T-cell (primary cell): Measurements from ENCODE around the gene SLCO3A1. TPM values are rescaled to one million over a fixed set of nuclear protein-coding genes. Genes with fewer than 3 reads are reported as not detected.

Experiments used
- ATAC-seq, 4 experiments: fragments of 200-7000 bp in 3 of 4; fragments of 150-1000 bp in 1 of 4; cut with Tn5 transposase; replicated peaks in 1 of 4; 1 replicate in 3 of 4; 2 replicates in 1 of 4; pipeline ENCODE4 v1.10.0; 2021; ENCODE audit warnings: moderate library complexity in 3 of 4, mild to moderate bottlenecking in 2 of 4, moderate number of reproducible peaks in 1 of 4
- CTCF ChIA-PET, 2 donors: fragments of 300-600 bp; sonication (Branson Sonifier 250); formaldehyde crosslinking; loops; one replicate each; lab custom pipeline; 2022; ENCODE audit warnings: antibody characterized with exemption in 2 of 2; lab: Charles Lee
- POLR2A ChIA-PET, 2 donors: fragments of 300-600 bp; sonication (Branson Sonifier 250); formaldehyde crosslinking; loops; one replicate each; lab custom pipeline; 2022; ENCODE audit warnings: antibody characterized with exemption in 2 of 2; lab: Charles Lee
- DNase-seq, 35 experiments: peaks; one replicate each; pipeline versions ENCODE4 v3.0.0 to v3.0.0-alpha.2; 2013 to 2023
- H3K27ac ChIP-seq: one replicate; pipeline ENCODE4 v1.5.1; 2013; ENCODE audit warnings: low read length
- H3K27me3 ChIP-seq, 2 experiments: replicated peaks in 1 of 2; 1 replicate in 1 of 2; 2 replicates in 1 of 2; pipeline versions ENCODE4 v1.6.1 to v1.7.0; 2013; ENCODE audit warnings: low read length in 1 of 2, mixed read lengths in 1 of 2; ENCODE audit not compliant: control insufficient read depth in 2 of 2, insufficient read depth in 2 of 2; ENCODE audit errors: extremely low read depth in 1 of 2
- H3K36me3 ChIP-seq, 2 donors: 1 replicate in 1 of 2; 2 replicates in 1 of 2; pipeline versions ENCODE4 v1.6.1 to v1.7.0; 2013; ENCODE audit warnings: low read length in 1 of 2; ENCODE audit not compliant: control insufficient read depth in 2 of 2, insufficient read depth in 1 of 2; ENCODE audit errors: extremely low read depth in 1 of 2
- H3K4me1 ChIP-seq, 2 experiments: 1 replicate in 1 of 2; 2 replicates in 1 of 2; pipeline versions ENCODE4 v1.6.1 to v1.7.0; 2013; ENCODE audit warnings: low read length in 2 of 2, mixed read lengths in 1 of 2; ENCODE audit not compliant: insufficient read depth in 2 of 2, control insufficient read depth in 1 of 2; ENCODE audit errors: extremely low read depth in 1 of 2
- H3K4me3 ChIP-seq, 2 donors: 1 replicate in 1 of 2; 2 replicates in 1 of 2; pipeline versions ENCODE4 v1.5.1 to v1.7.0; 2013; ENCODE audit warnings: mild to moderate bottlenecking in 2 of 2, low read length in 1 of 2, moderate library complexity in 1 of 2; ENCODE audit not compliant: control insufficient read depth in 1 of 2; ENCODE audit errors: extremely low read depth in 1 of 2
- H3K9me3 ChIP-seq: 2 replicates; pipeline ENCODE4 v1.7.0; 2013
- H3K27ac Mint-ChIP-seq, 2 donors: one replicate each; pipeline ENCODE4 v1.8.0; 2020 to 2021; ENCODE audit warnings: mild to moderate bottlenecking in 2 of 2, mixed read lengths in 2 of 2
- H3K27me3 Mint-ChIP-seq, 2 donors: one replicate each; pipeline ENCODE4 v1.8.0; 2021 to 2022; ENCODE audit warnings: mixed read lengths in 2 of 2
- H3K36me3 Mint-ChIP-seq: one replicate; pipeline ENCODE4 v1.8.0; 2021; ENCODE audit warnings: mixed read lengths
- H3K4me1 Mint-ChIP-seq, 3 donors: one replicate each; pipeline ENCODE4 v1.8.0; 2020 to 2022; ENCODE audit warnings: mixed read lengths in 3 of 3, mild to moderate bottlenecking in 1 of 3
- H3K4me3 Mint-ChIP-seq, 3 donors: one replicate each; pipeline ENCODE4 v1.8.0; 2020 to 2022; ENCODE audit warnings: mild to moderate bottlenecking in 3 of 3, mixed read lengths in 3 of 3, moderate library complexity in 3 of 3
- H3K9me3 Mint-ChIP-seq, 3 donors: one replicate each; pipeline ENCODE4 v1.8.0; 2020 to 2022; ENCODE audit warnings: mixed read lengths in 3 of 3
- WGBS: methylation state at CpG from one replicate; pipeline ENCODE4 v1.1.5; 2013; ENCODE audit warnings: missing lambda C conversion rate; ENCODE audit not compliant: insufficient coverage; 5-methylcytosine and 5-hydroxymethylcytosine counted together
- total RNA-seq, 35 experiments: library from RNA in 6 of 35; stranded (reverse) in 6 of 35; fragments of 120-200 nt in 1 of 35; gene quantifications; one replicate each; pipeline versions ENCODE4 v1.2.1 to v1.2.4 and lab custom pipeline; 2013 to 2026

The SLCO3A1 gene
- total RNA-seq, 5 donors from 2014 or later (not counting 1 experiment from before 2014, with no cell fraction given) = 26.2 to 52.2 (median 38.7) TPM

GRCh38 chr15:91975241-91975978 is 121.9 kb downstream of the SLCO3A1 start:
- DNase-seq (no peak), ATAC-seq (no peak)
- WGBS = 85% methylated on average over 5 of the region's 7 CpGs
- H3K27me3 Mint-ChIP-seq = no peaks in the 10 kb centered on the region
- Histone ChIP-seq H3K27me3 (no peaks in the 10 kb centered on the region), H3K36me3 (no peaks in the 10 kb centered on the region), H3K4me1 (no peaks in the 10 kb centered on the region), H3K9me3 (no peaks in the 10 kb centered on the region), H3K27ac (no peak overlapping the region), H3K4me3 (no peak overlapping the region)
- peaks cover 12 to 45% (median 20%) of the 10 kb centered on the region in 3 donors for H3K4me1 Mint-ChIP-seq
- H3K9me3 Mint-ChIP-seq = peaks cover 0 to 2% (median 0%) of the 10 kb centered on the region in 3 donors
- CTCF ChIA-PET = no interaction called here
- H3K36me3 Mint-ChIP-seq = no peaks in the 10 kb centered on the region
- POLR2A ChIA-PET = no interaction called here
- H3K4me3 Mint-ChIP-seq = no peak overlapping the region
- H3K27ac Mint-ChIP-seq = no peak overlapping the region

DNA sequence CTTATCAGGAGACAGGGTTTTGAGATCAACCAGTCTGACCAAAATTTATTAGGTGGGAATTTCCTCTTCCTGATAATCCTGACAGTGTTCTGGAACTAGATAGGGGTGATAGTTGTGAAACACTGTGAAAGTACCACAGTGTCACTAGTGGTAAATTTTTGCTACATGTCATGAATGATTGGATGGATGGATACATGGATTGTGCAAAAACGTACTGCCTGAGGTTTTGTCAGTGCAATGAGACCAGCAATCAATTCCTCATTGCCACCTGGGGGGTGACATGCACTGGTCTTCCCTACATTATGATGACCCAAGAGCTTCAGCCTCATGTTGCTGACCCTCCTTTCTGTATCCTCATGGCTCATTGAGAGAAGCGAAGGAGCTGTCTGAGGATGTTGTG is 123.5 kb downstream of the SLCO3A1 start:
- Histone ChIP-seq H3K27ac (no peak overlapping the region), H3K27me3 (no peaks in the 10 kb centered on the region), H3K36me3 (no peaks in the 10 kb centered on the region), H3K9me3 (no peaks in the 10 kb centered on the region), H3K4me3 (no peak overlapping the region), H3K4me1 (no peaks in the 10 kb centered on the region)
- ATAC-seq (no peak), DNase-seq (no peak)
- POLR2A ChIA-PET = no interaction called here
- CTCF ChIA-PET = interaction anchor here in 1 of 2 donors (0.6 kb wide), 1 partner anchor 20 kb away, joined by 3 read pairs; no protein-coding TSS in a partner anchor
- WGBS = 100% methylated on average over 1 of the region's 2 CpGs
- Mint-ChIP-seq H3K4me1 (peaks cover 15 to 36% (median 21%) of the 10 kb centered on the region in 3 donors), H3K9me3 (peaks cover 0 to 2% (median 0%) of the 10 kb centered on the region in 3 donors), H3K27ac (no peak overlapping the region), H3K36me3 (no peaks in the 10 kb centered on the region), H3K4me3 (no peak overlapping the region), H3K27me3 (no peaks in the 10 kb centered on the region)

- CTCF ChIA-PET = no interaction called here
- Histone ChIP-seq H3K4me3 (no peak overlapping the region), H3K9me3 (no peaks in the 10 kb centered on the region), H3K36me3 (no peaks in the 10 kb centered on the region), H3K4me1 (no peaks in the 10 kb centered on the region), H3K27me3 (no peaks in the 10 kb centered on the region), H3K27ac (no peak overlapping the region)
- Mint-ChIP-seq H3K27ac (no peak overlapping the region), H3K4me3 (no peak overlapping the region), H3K27me3 (no peaks in the 10 kb centered on the region), H3K36me3 (no peaks in the 10 kb centered on the region), H3K9me3 (peaks cover 0 to 2% (median 0%) of the 10 kb centered on the region in 3 donors), H3K4me1 (peaks cover 17 to 38% (median 18%) of the 10 kb centered on the region in 3 donors)
- 92% methylated on average over 6 of the region's 9 CpGs for WGBS
- ATAC-seq = no peak
- no peak for DNase-seq
- POLR2A ChIA-PET = no interaction called here
Observed at GRCh38 chr15:91980502-91981267, 127.2 kb downstream of the SLCO3A1 start.

- Histone ChIP-seq H3K36me3 (no peaks in the 10 kb centered on the region), H3K27me3 (no peaks in the 10 kb centered on the region), H3K27ac (no peak overlapping the region), H3K4me1 (no peaks in the 10 kb centered on the region), H3K9me3 (no peaks in the 10 kb centered on the region), H3K4me3 (no peak overlapping the region)
- Mint-ChIP-seq H3K36me3 (no peaks in the 10 kb centered on the region), H3K9me3 (no peaks in the 10 kb centered on the region), H3K4me1 (peaks cover 23 to 38% (median 25%) of the 10 kb centered on the region in 3 donors), H3K27me3 (no peaks in the 10 kb centered on the region), H3K27ac (no peak overlapping the region), H3K4me3 (no peak overlapping the region)
- WGBS = 86% methylated on average over 8 of the region's 10 CpGs
- CTCF ChIA-PET = interaction anchor here in 1 of 2 donors (0.5 kb wide), 1 partner anchor 1993 kb away, joined by 3 read pairs; no protein-coding TSS in a partner anchor
- ATAC-seq (no peak), DNase-seq (no peak)
- POLR2A ChIA-PET = no interaction called here
Observed at GRCh38 chr15:91981821-91982800, 128.6 kb downstream of the SLCO3A1 start.

GRCh38 chr15:91983729-91984340 is 130.3 kb downstream of the SLCO3A1 start:
- Mint-ChIP-seq H3K9me3 (no peaks in the 10 kb centered on the region), H3K36me3 (no peaks in the 10 kb centered on the region), H3K27ac (no peak overlapping the region), H3K4me1 (peaks cover 22 to 39% (median 26%) of the 10 kb centered on the region in 3 donors), H3K27me3 (no peaks in the 10 kb centered on the region), H3K4me3 (no peak overlapping the region)
- Histone ChIP-seq H3K4me1 (no peaks in the 10 kb centered on the region), H3K27ac (no peak overlapping the region), H3K4me3 (no peak overlapping the region), H3K36me3 (no peaks in the 10 kb centered on the region), H3K27me3 (no peaks in the 10 kb centered on the region), H3K9me3 (no peaks in the 10 kb centered on the region)
- CTCF ChIA-PET = no interaction called here
- POLR2A ChIA-PET = no interaction called here
- DNase-seq = no peak
- ATAC-seq = no peak
- WGBS = 100% methylated on average over 2 of the region's 7 CpGs
